SU-DHL-6 (cell line): ENCODE results near the gene MPLKIP.

ENCODE experiments used
- CTCF ChIP-seq: fragments of 200-600 bp; sonication (generic); IDR thresholded peaks from one replicate; pipeline ENCODE4 v1.5.1; 2017; ENCODE audit warnings: antibody characterized with exemption, mild to moderate bottlenecking, low read length, moderate library complexity; ENCODE audit not compliant: insufficient read depth, poor library complexity, severe bottlenecking
- EZH2phosphoT487 ChIP-seq: fragments of 200-600 bp; sonication (generic), shearing (Covaris generic); conservative IDR thresholded peaks from 2 replicates; pipeline ENCODE4 v1.6.1; 2018; ENCODE audit warnings: mild to moderate bottlenecking, antibody characterized with exemption, low read length, moderate library complexity, mixed read lengths

GRCh38 chr7:40077849-40078248, 56.6 kb downstream of the MPLKIP start:
- no peak for TF ChIP-seq CTCF
- TF ChIP-seq EZH2phosphoT487, result no peak
